NT2/D1 (cell line): ENCODE results near the gene TIMM50.
A peak's percentile ranks its signal among the peaks of the same experiment; 100 is the strongest.

Source experiments
- YY1 ChIP-seq: IDR thresholded peaks from 2 replicates; pipeline ENCODE4 v1.6.1; 2011; ENCODE audit not compliant: insufficient read length, insufficient read depth
- ZNF274 ChIP-seq: IDR thresholded peaks from 2 replicates; pipeline ENCODE4 v1.6.1; 2011; ENCODE audit warnings: mild to moderate bottlenecking, low read depth, low read length

DNA sequence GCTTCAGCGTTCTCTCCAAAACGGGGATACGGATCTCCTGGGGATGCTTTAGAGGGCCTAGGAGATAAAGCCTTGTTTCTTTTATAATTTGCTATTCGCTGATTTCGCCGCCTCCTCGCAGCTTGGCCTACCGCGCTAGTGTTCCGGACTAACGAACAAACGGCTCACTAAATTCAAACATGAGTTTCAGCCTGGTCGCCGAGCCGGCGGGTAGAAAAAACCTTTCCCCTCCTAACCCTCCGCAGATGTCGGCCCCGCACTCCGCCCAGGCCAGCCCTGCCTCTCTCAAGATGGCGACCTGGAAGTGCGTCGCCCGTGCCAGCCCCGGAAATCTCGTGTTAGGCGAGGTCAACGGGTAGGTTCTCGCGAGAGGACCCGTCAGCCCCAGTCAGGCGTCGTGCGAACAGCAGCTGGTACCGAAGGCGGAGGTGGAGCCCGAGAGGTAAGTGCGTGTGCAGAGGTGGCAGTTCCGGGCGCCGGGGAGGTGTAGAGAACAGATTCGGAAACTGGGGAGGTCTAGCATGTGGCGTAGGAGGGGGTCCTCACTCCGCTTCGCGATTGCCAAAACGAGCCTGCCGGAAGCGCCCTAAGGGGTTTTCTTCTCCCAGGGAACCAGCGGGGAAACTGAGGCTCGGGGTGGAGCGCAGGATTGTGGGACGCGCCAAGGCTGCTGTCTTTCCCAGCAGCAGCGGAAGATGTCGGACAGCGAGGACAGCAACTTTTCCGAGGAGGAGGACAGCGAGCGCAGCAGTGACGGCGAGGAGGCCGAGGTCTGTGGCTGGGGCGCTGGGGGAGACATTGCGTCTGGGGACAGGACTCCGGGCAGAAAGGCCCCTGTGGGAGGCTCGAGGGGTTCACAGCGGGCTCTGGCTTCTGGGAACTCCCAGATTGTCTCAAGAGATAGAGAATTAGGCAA, 35.2 kb upstream of the TIMM50 start, which contains the start of gene SUPT5H:
- peak; percentile 90 for TF ChIP-seq YY1
- TF ChIP-seq ZNF274 = no peak
